T-cell (primary cell): ENCODE measurements around the gene KCNK4. TPM values are rescaled to one million over a fixed set of nuclear protein-coding genes. Genes with fewer than 3 reads are reported as not detected.
A peak's percentile ranks its signal among the peaks of the same experiment; 100 is the strongest.
"Not testable (repeated sequence)": the region's sequence is repeated elsewhere in the genome, so short reads cannot be mapped to it uniquely, and the experiment has no call there.

Experiments used
- ATAC-seq, 4 experiments: fragments of 200-7000 bp in 3 of 4; fragments of 150-1000 bp in 1 of 4; cut with Tn5 transposase; replicated peaks in 1 of 4; 1 replicate in 3 of 4; 2 replicates in 1 of 4; pipeline ENCODE4 v1.10.0; 2021; ENCODE audit warnings: moderate library complexity in 3 of 4, mild to moderate bottlenecking in 2 of 4, moderate number of reproducible peaks in 1 of 4
- CTCF ChIA-PET, 2 donors: fragments of 300-600 bp; sonication (Branson Sonifier 250); formaldehyde crosslinking; loops; one replicate each; lab custom pipeline; 2022; ENCODE audit warnings: antibody characterized with exemption in 2 of 2; lab: Charles Lee
- POLR2A ChIA-PET, 2 donors: fragments of 300-600 bp; sonication (Branson Sonifier 250); formaldehyde crosslinking; loops; one replicate each; lab custom pipeline; 2022; ENCODE audit warnings: antibody characterized with exemption in 2 of 2; lab: Charles Lee
- DNase-seq, 35 experiments: peaks; one replicate each; pipeline versions ENCODE4 v3.0.0 to v3.0.0-alpha.2; 2013 to 2023
- H3K27ac ChIP-seq: one replicate; pipeline ENCODE4 v1.5.1; 2013; ENCODE audit warnings: low read length
- H3K27me3 ChIP-seq, 2 experiments: replicated peaks in 1 of 2; 1 replicate in 1 of 2; 2 replicates in 1 of 2; pipeline versions ENCODE4 v1.6.1 to v1.7.0; 2013; ENCODE audit warnings: low read length in 1 of 2, mixed read lengths in 1 of 2; ENCODE audit not compliant: control insufficient read depth in 2 of 2, insufficient read depth in 2 of 2; ENCODE audit errors: extremely low read depth in 1 of 2
- H3K36me3 ChIP-seq, 2 donors: 1 replicate in 1 of 2; 2 replicates in 1 of 2; pipeline versions ENCODE4 v1.6.1 to v1.7.0; 2013; ENCODE audit warnings: low read length in 1 of 2; ENCODE audit not compliant: control insufficient read depth in 2 of 2, insufficient read depth in 1 of 2; ENCODE audit errors: extremely low read depth in 1 of 2
- H3K4me1 ChIP-seq, 2 experiments: 1 replicate in 1 of 2; 2 replicates in 1 of 2; pipeline versions ENCODE4 v1.6.1 to v1.7.0; 2013; ENCODE audit warnings: low read length in 2 of 2, mixed read lengths in 1 of 2; ENCODE audit not compliant: insufficient read depth in 2 of 2, control insufficient read depth in 1 of 2; ENCODE audit errors: extremely low read depth in 1 of 2
- H3K4me3 ChIP-seq, 2 donors: 1 replicate in 1 of 2; 2 replicates in 1 of 2; pipeline versions ENCODE4 v1.5.1 to v1.7.0; 2013; ENCODE audit warnings: mild to moderate bottlenecking in 2 of 2, low read length in 1 of 2, moderate library complexity in 1 of 2; ENCODE audit not compliant: control insufficient read depth in 1 of 2; ENCODE audit errors: extremely low read depth in 1 of 2
- H3K9me3 ChIP-seq: 2 replicates; pipeline ENCODE4 v1.7.0; 2013
- H3K27ac Mint-ChIP-seq, 2 donors: one replicate each; pipeline ENCODE4 v1.8.0; 2020 to 2021; ENCODE audit warnings: mild to moderate bottlenecking in 2 of 2, mixed read lengths in 2 of 2
- H3K27me3 Mint-ChIP-seq, 2 donors: one replicate each; pipeline ENCODE4 v1.8.0; 2021 to 2022; ENCODE audit warnings: mixed read lengths in 2 of 2
- H3K36me3 Mint-ChIP-seq: one replicate; pipeline ENCODE4 v1.8.0; 2021; ENCODE audit warnings: mixed read lengths
- H3K4me1 Mint-ChIP-seq, 3 donors: one replicate each; pipeline ENCODE4 v1.8.0; 2020 to 2022; ENCODE audit warnings: mixed read lengths in 3 of 3, mild to moderate bottlenecking in 1 of 3
- H3K4me3 Mint-ChIP-seq, 3 donors: one replicate each; pipeline ENCODE4 v1.8.0; 2020 to 2022; ENCODE audit warnings: mild to moderate bottlenecking in 3 of 3, mixed read lengths in 3 of 3, moderate library complexity in 3 of 3
- H3K9me3 Mint-ChIP-seq, 3 donors: one replicate each; pipeline ENCODE4 v1.8.0; 2020 to 2022; ENCODE audit warnings: mixed read lengths in 3 of 3
- WGBS: methylation state at CpG from one replicate; pipeline ENCODE4 v1.1.5; 2013; ENCODE audit warnings: missing lambda C conversion rate; ENCODE audit not compliant: insufficient coverage; 5-methylcytosine and 5-hydroxymethylcytosine counted together
- total RNA-seq, 35 experiments: library from RNA in 6 of 35; stranded (reverse) in 6 of 35; fragments of 120-200 nt in 1 of 35; gene quantifications; one replicate each; pipeline versions ENCODE4 v1.2.1 to v1.2.4 and lab custom pipeline; 2013 to 2026

The KCNK4 gene
- total RNA-seq, 5 donors from 2014 or later (not counting 1 experiment from before 2014, with no cell fraction given) = 0.22 to 0.35 (median 0.33) TPM; not detected in 2

- no peak for DNase-seq
- Mint-ChIP-seq H3K4me3 (no peak overlapping the region), H3K27ac (peak overlapping the region in 1 of 2 donors; percentile 50), H3K4me1 (peaks cover 27 to 35% (median 30%) of the 10 kb centered on the region in 3 donors), H3K9me3 (no peaks in the 10 kb centered on the region), H3K27me3 (no peaks in the 10 kb centered on the region), H3K36me3 (peaks cover 13% of the 10 kb centered on the region)
- no peaks in the 10 kb centered on the region for H3K9me3 ChIP-seq
- ChIA-PET POLR2A (no interaction called here), CTCF (no interaction called here)
- H3K27me3 ChIP-seq = no peaks in the 10 kb centered on the region
- H3K36me3 ChIP-seq = peaks cover 0 to 20% of the 10 kb centered on the region in 2 donors
- H3K4me1 ChIP-seq = peaks cover 0 to 33% of the 10 kb centered on the region in 2 experiments
- no peak overlapping the region for H3K27ac ChIP-seq
- no peak for ATAC-seq
- no peak overlapping the region for H3K4me3 ChIP-seq
- 96% methylated on average over 12 of the region's 18 CpGs for WGBS
Measured at GRCh38 chr11:64313491-64314145, 22.5 kb downstream of the KCNK4 start.

- H3K27ac Mint-ChIP-seq = peak overlapping the region in 1 of 2 donors; percentile 32
- Histone ChIP-seq H3K27ac (no peak overlapping the region), H3K4me1 (peaks cover 2 to 40% of the 10 kb centered on the region in 2 experiments), H3K4me3 (no peak overlapping the region), H3K27me3 (no peaks in the 10 kb centered on the region), H3K36me3 (peaks cover 0 to 20% of the 10 kb centered on the region in 2 donors), H3K9me3 (no peaks in the 10 kb centered on the region)
- H3K9me3 Mint-ChIP-seq = no peaks in the 10 kb centered on the region
- WGBS = 92% methylated on average over 12 of the region's 19 CpGs
- no peak for ATAC-seq
- no peaks in the 10 kb centered on the region for H3K27me3 Mint-ChIP-seq
- no peak for DNase-seq
- no peak overlapping the region for H3K4me3 Mint-ChIP-seq
- peaks cover 32 to 41% (median 35%) of the 10 kb centered on the region in 3 donors for H3K4me1 Mint-ChIP-seq
- peaks cover 13% of the 10 kb centered on the region for H3K36me3 Mint-ChIP-seq
- CTCF ChIA-PET = no interaction called here
- POLR2A ChIA-PET = no interaction called here
Measured at GRCh38 chr11:64314146-64314804, 23.2 kb downstream of the KCNK4 start.

- Mint-ChIP-seq H3K9me3 (no peaks in the 10 kb centered on the region), H3K27ac (peak overlapping the region in 1 of 2 donors; percentile 15), H3K36me3 (peaks cover 13% of the 10 kb centered on the region), H3K27me3 (no peaks in the 10 kb centered on the region), H3K4me3 (peak overlapping the region in 1 of 3 donors; percentile 41), H3K4me1 (peaks cover 33 to 47% (median 41%) of the 10 kb centered on the region in 3 donors)
- H3K27ac ChIP-seq = no peak overlapping the region
- 96% methylated on average over 22 of the region's 24 CpGs for whole genome bisulfite sequencing
- POLR2A ChIA-PET = no interaction called here
- H3K4me3 ChIP-seq = no peak overlapping the region
- DNase-seq (no peak), ATAC-seq (no peak)
- H3K36me3 ChIP-seq = peaks cover 0 to 20% of the 10 kb centered on the region in 2 donors
- H3K4me1 ChIP-seq = peaks cover 2 to 44% of the 10 kb centered on the region in 2 experiments
- H3K27me3 ChIP-seq = no peaks in the 10 kb centered on the region
- CTCF ChIA-PET = no interaction called here
- H3K9me3 ChIP-seq = no peaks in the 10 kb centered on the region
Measured at GRCh38 chr11:64314805-64315561, 23.9 kb downstream of the KCNK4 start.

GRCh38 chr11:64315667-64316526, 24.8 kb downstream of the KCNK4 start:
- peaks cover 20% of the 10 kb centered on the region for H3K36me3 Mint-ChIP-seq
- Histone ChIP-seq H3K36me3 (peaks cover 0 to 27% of the 10 kb centered on the region in 2 donors), H3K27ac (peak overlapping the region; percentile 98), H3K4me1 (peaks cover 2 to 44% of the 10 kb centered on the region in 2 experiments)
- H3K27ac Mint-ChIP-seq = peak overlapping the region; percentile 58 to 100
- ATAC-seq, H3K27me3 Mint-ChIP-seq, H3K27me3 ChIP-seq, H3K9me3 Mint-ChIP-seq, H3K9me3 ChIP-seq, POLR2A ChIA-PET, H3K4me3 ChIP-seq, DNase-seq: not testable (repeated sequence)
- H3K4me3 Mint-ChIP-seq = peak overlapping the region; percentile 91 to 96 (median 93)
- 91% methylated on average over 19 of the region's 25 CpGs for WGBS
- CTCF ChIA-PET = interaction anchor here in 1 of 2 donors (2.6 kb wide), 1 partner anchor 15 kb away, joined by 22 read pairs; the partner anchor contains the start of gene CATSPERZ
- peaks cover 32 to 56% (median 43%) of the 10 kb centered on the region in 3 donors for H3K4me1 Mint-ChIP-seq

GRCh38 chr11:64316672-64317324, 25.7 kb downstream of the KCNK4 start:
- peaks cover 28% of the 10 kb centered on the region for H3K36me3 Mint-ChIP-seq
- H3K9me3 Mint-ChIP-seq = no peaks in the 10 kb centered on the region
- ChIA-PET CTCF (interaction anchor here (0.6 to 2.6 kb wide), 13 partner anchors 12 to 1653 kb away, joined by 4 to 41 read pairs (median 11); partner anchors contain the start of genes CATSPERZ (in 1 of the 2), CCDC88B (in 1 of the 2), ESRRA (in 1 of the 2) and GPR137 (in 1 of the 2)), POLR2A (interaction anchor here (0.6 to 1.5 kb wide), 7 partner anchors 9 to 131 kb away, joined by 3 to 10 read pairs (median 5); partner anchors contain the start of genes BAD (in 1 of the 2), ESRRA (in 1 of the 2), GPR137 (in 1 of the 2) and STIP1 (in 1 of the 2))
- H3K4me3 ChIP-seq = peak overlapping the region; percentile 76 to 79
- ATAC-seq = peak in 1 of 4 experiments; percentile 5
- H3K4me1 ChIP-seq = peaks cover 2 to 42% of the 10 kb centered on the region in 2 experiments
- H3K4me3 Mint-ChIP-seq = peak overlapping the region; percentile 91 to 96 (median 93)
- no peaks in the 10 kb centered on the region for H3K27me3 ChIP-seq
- H3K36me3 ChIP-seq = peaks cover 0 to 35% of the 10 kb centered on the region in 2 donors
- peak overlapping the region; percentile 99 to 100 for H3K27ac Mint-ChIP-seq
- no peaks in the 10 kb centered on the region for H3K9me3 ChIP-seq
- WGBS = under 1% methylated on average over 27 of the region's 32 CpGs
- DNase-seq = peak in 26 of 35 experiments; percentile 17 to 70 (median 42)
- peaks cover 30 to 59% (median 44%) of the 10 kb centered on the region in 3 donors for H3K4me1 Mint-ChIP-seq
- H3K27ac ChIP-seq = peak overlapping the region; percentile 98
- no peaks in the 10 kb centered on the region for H3K27me3 Mint-ChIP-seq
